ENCODE results near the gene MAU2.

- no peak for TF ChIP-seq POLR2A (IDR thresholded peaks at IDR 0.05)
- TF ChIP-seq POLR2AphosphoS5 (IDR thresholded peaks at IDR 0.05; ENCODE audit: insufficient read depth in 1 of 2, low read depth in 1 of 2), result no peak
Measured at GRCh38 chr19:19274716-19275565, 45.7 kb upstream of the MAU2 start.
